Renal cortical epithelial cell (primary cell): ENCODE measurements around the gene ZDHHC11B. TPM values are rescaled to one million over a fixed set of nuclear protein-coding genes. Genes with fewer than 3 reads are reported as not detected.

Experiments used
- DNase-seq: peaks from one replicate; pipeline ENCODE4 v3.0.0-alpha.2; 2011; ENCODE audit warnings: low read depth
- total RNA-seq: library from RNA; depleted of rRNA; stranded (reverse); fragments of >200 nt; gene quantifications from 2 replicates; pipeline ENCODE4 v1.2.3, GENCODE V29; 2014

The ZDHHC11B gene
- total RNA-seq, 1 donor from 2014 or later, result not detected

DNA sequence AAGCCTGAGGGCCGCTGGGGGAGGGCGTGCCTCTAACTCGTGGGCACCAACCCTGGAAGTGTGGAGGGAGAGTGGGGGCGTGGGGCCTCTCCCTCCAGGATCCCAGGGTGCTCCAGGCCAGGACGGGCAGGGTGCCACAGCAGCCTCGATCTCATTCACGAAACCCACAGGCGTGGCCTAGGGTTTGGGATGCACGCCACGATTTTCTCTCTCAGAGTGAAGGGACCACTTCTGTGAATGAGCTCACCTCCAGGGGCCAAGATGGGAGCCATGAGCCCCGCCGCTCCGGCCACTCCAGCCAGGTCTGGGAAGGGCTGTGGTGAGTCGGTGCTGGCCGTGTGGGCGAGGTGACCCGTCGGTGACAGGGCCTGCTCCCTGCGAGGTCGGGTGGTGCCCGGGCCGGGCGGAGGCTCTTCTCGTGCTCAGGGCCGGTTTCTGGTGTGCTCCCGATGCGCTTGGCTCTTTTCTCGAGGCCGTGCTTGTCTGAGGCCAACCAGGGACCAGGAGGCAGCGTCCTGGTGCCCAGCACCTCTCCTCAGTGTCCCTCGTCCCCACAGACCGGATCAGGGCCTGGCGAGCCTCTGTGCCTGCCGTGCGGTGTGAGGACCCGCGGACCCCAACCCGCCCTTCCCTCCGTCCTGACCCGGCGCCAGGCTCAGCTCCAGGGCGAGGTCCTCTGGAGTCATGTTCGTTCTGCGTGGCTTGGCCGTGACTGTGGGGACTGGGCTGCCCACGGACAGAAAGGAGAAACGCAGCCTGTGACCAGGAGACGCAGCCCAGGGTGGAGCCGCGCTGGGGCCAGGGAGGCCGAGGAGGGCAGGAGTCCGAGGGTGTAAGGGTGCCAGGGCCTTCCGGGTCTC is 122.4 kb downstream of the ZDHHC11B start:
- DNase-seq, result no peak

DNA sequence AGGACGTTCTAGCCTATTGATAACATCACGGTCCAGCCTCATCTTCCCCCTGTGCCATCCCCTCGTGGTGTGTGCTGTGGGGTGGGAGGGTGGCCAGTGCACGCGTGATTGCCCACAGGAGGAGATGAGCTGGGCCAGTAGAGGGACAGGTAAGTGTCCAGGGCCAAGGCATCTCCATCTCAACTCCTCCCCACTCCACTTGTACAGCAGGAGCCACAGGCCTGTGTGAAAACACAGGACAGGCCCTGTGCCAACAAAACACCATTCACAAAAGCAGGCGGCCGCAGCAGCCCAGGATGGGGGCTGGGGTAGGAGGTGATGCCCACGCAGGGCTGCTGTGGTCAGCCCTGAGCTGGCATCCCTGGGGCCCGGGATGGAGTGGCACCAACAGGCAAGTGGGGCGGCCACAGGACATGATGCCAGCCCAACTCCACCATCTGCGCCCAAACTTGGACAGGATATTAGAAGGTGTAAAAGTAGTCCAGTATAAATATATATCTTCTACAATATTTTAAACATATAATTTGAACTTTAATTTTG is 124.0 kb downstream of the ZDHHC11B start:
- DNase-seq, result no peak

Other genes with a start within 250 kb of the ZDHHC11B start
- 4.3 and 4.7 TPM in 2 replicates for gene CEP72, start 172.4 kb downstream of the ZDHHC11B start, total RNA-seq
- 0.17 and 0.25 TPM in 2 replicates for gene TPPP, start 91.4 kb downstream of the ZDHHC11B start, total RNA-seq
- under 0.01 and 2.3 TPM in 2 replicates for gene ZDHHC11, start 66.3 kb upstream of the ZDHHC11B start, total RNA-seq
- gene BRD9, start 108.1 kb upstream of the ZDHHC11B start, total RNA-seq, result 34.2 and 45.4 TPM in 2 replicates
- 4.3 and 32.1 TPM in 2 replicates for gene TRIP13, start 108.2 kb upstream of the ZDHHC11B start, total RNA-seq
- 0.10 TPM in 1 of 2 replicates, not detected in the other for gene NKD2, start 224.1 kb upstream of the ZDHHC11B start, total RNA-seq